Measurements from ENCODE around the gene CPNE6.
A peak's percentile ranks its signal among the peaks of the same experiment; 100 is the strongest.

CPNE6 gene

DNA sequence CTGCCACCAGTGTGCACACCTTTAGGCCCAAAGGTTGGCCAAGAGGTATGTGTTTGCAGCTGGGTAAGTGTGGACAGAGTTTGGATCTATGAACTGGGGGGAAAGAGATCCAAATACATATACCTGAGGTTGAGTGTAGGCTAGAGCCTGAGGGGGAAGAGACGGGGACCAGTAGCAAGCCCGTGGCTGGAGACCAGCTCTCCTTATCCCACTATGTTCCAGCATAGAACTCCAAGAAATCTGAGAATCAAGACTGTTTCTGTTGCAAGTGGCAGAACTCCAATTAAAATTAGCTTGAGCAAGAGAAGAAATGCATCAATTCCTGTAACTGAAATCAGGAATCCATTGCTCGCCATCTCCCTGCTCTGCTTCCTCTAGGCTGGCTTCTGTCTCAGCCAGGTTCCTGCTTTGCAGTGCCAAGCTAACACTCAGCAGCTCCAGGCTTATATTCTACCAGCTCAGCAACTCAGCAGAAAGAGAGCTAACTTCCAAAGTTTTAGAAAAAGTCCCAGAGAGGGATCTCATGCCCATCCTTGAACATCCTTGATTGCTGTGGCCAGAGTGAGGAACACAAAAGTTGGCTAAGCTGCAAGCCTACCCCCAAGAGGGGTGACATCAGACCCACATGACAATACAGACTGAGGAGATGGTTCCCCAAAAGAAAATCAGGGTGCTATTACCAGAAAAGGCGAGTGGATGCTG lies 21.3 kb downstream of the CPNE6 start:
- H3K9me3 Mint-ChIP-seq = no peaks in the 10 kb centered on the region
- peak overlapping the region; percentile 96 for H3K4me3 Mint-ChIP-seq

DNA sequence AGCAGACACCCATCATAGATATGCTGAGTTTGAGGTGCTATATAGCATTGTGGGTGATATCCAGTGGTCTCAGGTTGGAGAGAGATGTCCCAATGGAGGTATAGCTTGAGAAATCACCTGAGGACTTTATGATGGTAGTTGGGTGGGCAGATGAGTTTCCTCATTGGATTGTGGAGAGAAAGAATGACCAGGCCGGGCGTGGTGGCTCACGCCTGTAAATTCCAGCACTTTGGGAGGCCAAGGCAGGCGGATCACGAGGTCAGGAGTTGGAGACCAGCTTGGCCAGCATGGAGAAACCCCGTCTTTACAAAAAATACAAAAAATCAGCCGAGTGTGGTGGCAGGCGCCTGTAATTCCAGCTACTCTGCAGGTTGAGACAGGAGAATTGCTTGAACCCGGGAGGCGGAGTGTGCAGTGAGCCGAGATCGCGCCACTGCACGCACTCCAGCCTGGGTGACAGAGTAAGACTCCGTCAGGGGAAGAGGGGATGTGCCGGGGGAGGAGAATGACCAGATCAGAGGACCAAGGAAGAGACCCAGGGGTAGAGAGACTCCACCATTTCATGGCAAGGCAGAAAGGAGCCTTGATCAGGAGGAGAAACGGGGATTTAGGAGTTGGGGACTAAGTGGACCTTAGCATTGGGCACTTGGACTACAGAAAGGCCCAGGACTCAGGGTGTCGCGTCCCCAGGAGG lies 22.0 kb downstream of the CPNE6 start:
- H3K4me1 Mint-ChIP-seq = peaks cover 45% of the 10 kb centered on the region
- TF ChIP-seq, protein P1, sequence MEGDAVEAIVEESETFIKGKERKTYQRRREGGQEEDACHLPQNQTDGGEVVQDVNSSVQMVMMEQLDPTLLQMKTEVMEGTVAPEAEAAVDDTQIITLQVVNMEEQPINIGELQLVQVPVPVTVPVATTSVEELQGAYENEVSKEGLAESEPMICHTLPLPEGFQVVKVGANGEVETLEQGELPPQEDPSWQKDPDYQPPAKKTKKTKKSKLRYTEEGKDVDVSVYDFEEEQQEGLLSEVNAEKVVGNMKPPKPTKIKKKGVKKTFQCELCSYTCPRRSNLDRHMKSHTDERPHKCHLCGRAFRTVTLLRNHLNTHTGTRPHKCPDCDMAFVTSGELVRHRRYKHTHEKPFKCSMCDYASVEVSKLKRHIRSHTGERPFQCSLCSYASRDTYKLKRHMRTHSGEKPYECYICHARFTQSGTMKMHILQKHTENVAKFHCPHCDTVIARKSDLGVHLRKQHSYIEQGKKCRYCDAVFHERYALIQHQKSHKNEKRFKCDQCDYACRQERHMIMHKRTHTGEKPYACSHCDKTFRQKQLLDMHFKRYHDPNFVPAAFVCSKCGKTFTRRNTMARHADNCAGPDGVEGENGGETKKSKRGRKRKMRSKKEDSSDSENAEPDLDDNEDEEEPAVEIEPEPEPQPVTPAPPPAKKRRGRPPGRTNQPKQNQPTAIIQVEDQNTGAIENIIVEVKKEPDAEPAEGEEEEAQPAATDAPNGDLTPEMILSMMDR (IDR thresholded peaks at IDR 0.05) = no peak
- H3K4me3 Mint-ChIP-seq = peak overlapping the region; percentile 96
- peak overlapping the region; percentile 93 for H3K27ac Mint-ChIP-seq
- H3K9me3 Mint-ChIP-seq = no peaks in the 10 kb centered on the region
- DNase-seq = no peak
- no peaks in the 10 kb centered on the region for H3K36me3 Mint-ChIP-seq (ENCODE audit: low read depth)
- peaks cover 12% of the 10 kb centered on the region for H3K27me3 Mint-ChIP-seq (ENCODE audit: low read depth, poor library complexity)

More for the DNA sequence above, 21.3 kb downstream of the CPNE6 start:
- no peak for DNase-seq
- Mint-ChIP-seq H3K4me1 (peaks cover 48% of the 10 kb centered on the region), H3K27me3 (ENCODE audit: low read depth, poor library complexity) (peaks cover 12% of the 10 kb centered on the region), H3K27ac (no peak overlapping the region), H3K36me3 (ENCODE audit: low read depth) (no peaks in the 10 kb centered on the region)
- TF ChIP-seq, protein P1 (IDR thresholded peaks at IDR 0.05) = no peak

DNA sequence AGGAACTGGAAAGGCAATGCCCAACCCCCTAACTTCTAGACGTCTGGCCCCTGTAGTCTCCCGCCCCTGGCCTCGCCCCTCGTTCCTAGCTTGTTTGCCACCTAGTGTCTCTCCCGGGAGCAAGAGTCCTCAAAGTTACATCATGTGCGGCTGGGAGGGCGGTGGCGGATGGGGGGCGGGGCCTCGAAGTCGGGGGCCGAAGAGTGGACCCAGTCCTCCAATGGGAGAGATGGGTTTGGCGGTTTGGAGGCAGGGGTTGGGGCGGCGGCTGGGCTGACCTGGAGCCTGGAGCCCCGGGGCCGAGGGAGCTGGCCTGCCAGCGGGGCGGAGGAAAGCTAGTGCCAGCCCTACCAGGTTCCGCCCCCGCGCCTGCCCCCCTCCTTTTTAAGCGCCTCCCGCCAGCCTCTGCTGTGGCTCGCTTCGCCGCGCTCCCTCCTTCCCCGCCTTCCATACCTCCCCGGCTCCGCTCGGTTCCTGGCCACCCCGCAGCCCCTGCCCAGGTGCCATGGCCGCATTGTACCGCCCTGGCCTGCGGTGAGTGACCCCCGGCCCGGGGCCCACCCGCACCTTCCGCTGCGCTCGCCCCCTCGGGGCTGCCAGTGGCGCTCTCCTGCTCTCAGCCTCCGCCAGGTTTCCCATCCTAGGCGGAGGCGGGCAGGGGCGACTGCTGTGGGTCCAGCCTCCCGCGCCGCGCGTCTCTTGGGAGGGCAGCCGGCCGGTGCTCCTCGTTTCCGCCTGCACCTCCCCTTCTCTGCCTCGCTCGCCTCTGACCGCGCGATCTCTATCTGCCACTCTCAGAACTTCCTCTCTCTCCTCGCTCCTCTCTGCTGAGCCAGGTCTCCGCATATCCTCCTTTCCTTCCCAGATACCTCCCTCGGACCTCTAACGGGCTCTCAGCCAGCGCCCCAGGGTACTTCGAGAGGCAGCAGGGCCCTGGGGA lies 22.8 kb downstream of the CPNE6 start, which contains the start of gene PCK2:
TSS of gene PCK2 (plus strand) at position 411 of the 940 bp plus-strand sequence. CDS start at position 506, 95 bp downstream.
- H3K27me3 Mint-ChIP-seq (ENCODE audit: low read depth, poor library complexity) = peaks cover 12% of the 10 kb centered on the region
- no peaks in the 10 kb centered on the region for H3K9me3 Mint-ChIP-seq
- DNase-seq = peak; percentile 85
- H3K4me3 Mint-ChIP-seq = peak within 1 kb of the TSS; percentile 96
- TF ChIP-seq, protein P1 (IDR thresholded peaks at IDR 0.05) = no peak
- peaks cover 43% of the 10 kb centered on the region for H3K4me1 Mint-ChIP-seq
- peak within 1 kb of the TSS; percentile 99 for H3K27ac Mint-ChIP-seq
- H3K36me3 Mint-ChIP-seq (ENCODE audit: low read depth) = no peaks in the 10 kb centered on the region

DNA sequence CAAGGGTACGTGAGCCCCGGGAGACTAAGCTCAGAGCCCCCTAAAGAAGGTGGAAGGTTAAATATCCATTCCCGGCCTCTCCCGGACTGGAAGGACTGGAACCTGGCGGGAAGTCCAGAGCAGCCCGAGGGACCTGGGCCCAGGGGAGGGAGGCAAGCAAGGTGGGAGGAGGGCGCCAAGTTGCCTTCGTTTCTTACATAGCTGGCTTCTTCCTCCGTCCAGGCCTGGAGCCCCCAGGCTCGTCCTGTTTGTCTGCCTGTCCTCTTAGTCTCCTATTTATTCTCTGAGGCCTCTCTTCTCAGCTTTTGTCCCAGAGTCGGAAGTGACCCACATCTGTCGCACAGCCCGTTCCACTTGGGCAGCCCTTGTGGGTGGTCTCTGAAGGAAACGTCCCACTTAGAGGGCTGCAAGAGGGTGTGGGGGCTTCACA lies 23.5 kb downstream of the CPNE6 start:
- H3K36me3 Mint-ChIP-seq (ENCODE audit: low read depth) = no peaks in the 10 kb centered on the region

More for the DNA sequence above, 23.5 kb downstream of the CPNE6 start:
- Mint-ChIP-seq H3K27me3 (ENCODE audit: low read depth, poor library complexity) (peaks cover 12% of the 10 kb centered on the region), H3K4me3 (peak overlapping the region; percentile 96), H3K27ac (peak overlapping the region; percentile 99), H3K9me3 (no peaks in the 10 kb centered on the region), H3K4me1 (peaks cover 39% of the 10 kb centered on the region)
- TF ChIP-seq, protein P1 (IDR thresholded peaks at IDR 0.05) = no peak
- DNase-seq = peak; percentile 36
